GM13977 (cell line): Measurements from ENCODE around the gene SLC8A1.

ENCODE experiments used
- DNase-seq: peaks from one replicate; pipeline ENCODE4 v3.0.0; 2012; ENCODE audit warnings: low spot score
- in situ Hi-C: fragments of 300-500 bp; cut with MboI; formaldehyde crosslinking; loops from one replicate; pipeline ENCODE4 v1.12.0; 2022; ENCODE audit warnings: low sequenced_read_pairs, low pct_unique_long_range_greater_than_20kb, mixed read lengths, inconsistent platforms; ENCODE audit not compliant: unreplicated experiment
- TF ChIP-seq, protein P1 (sequence below): IDR thresholded peaks from 2 replicates; pipeline ENCODE4 v1.5.1; 2012; ENCODE audit warnings: mild to moderate bottlenecking, control low read depth; ENCODE audit not compliant: insufficient read depth; ENCODE audit errors: extremely low read depth, missing control alignments

Gene SLC8A1

DNA sequence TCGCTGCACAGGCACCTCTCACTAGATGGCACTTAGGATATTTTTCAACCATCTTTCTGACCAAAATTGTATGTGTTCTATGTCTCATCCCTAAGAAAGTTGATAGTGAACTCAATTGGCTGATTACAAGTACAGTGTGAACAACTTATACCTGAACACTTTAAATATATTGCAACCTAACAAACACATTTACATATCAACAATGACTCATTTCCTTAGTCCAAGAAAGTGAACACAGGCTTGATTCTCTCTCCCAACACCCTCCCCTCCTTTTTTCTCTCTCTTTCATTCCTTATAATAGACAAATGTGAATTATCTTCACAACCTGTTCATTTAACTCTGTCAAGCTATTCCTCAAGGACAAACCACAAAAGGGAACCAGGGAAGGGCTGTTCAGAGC, 192.0 kb downstream of the SLC8A1 start:
- in situ Hi-C loops = no loop called here
- DNase-seq = no peak
- TF ChIP-seq, protein P1, sequence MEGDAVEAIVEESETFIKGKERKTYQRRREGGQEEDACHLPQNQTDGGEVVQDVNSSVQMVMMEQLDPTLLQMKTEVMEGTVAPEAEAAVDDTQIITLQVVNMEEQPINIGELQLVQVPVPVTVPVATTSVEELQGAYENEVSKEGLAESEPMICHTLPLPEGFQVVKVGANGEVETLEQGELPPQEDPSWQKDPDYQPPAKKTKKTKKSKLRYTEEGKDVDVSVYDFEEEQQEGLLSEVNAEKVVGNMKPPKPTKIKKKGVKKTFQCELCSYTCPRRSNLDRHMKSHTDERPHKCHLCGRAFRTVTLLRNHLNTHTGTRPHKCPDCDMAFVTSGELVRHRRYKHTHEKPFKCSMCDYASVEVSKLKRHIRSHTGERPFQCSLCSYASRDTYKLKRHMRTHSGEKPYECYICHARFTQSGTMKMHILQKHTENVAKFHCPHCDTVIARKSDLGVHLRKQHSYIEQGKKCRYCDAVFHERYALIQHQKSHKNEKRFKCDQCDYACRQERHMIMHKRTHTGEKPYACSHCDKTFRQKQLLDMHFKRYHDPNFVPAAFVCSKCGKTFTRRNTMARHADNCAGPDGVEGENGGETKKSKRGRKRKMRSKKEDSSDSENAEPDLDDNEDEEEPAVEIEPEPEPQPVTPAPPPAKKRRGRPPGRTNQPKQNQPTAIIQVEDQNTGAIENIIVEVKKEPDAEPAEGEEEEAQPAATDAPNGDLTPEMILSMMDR = no peak

DNA sequence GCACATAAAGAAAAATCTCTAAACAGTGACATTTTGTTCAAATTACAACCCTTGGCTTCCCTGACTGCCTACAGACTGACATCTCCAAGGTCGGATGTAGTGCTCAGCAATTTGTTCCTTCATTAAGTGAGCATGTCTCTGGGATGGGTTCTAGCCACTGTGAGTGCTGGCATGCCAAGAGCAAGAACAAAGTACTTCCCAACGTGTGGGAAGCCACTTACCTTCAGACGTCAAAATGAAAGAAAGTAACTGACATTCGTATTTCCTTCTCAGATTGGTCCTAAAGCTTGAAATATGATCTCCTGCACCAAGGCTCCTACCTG, 193.8 kb downstream of the SLC8A1 start:
- TF ChIP-seq, protein P1 = no peak
- DNase-seq = no peak
- in situ Hi-C loops = no loop called here

DNA sequence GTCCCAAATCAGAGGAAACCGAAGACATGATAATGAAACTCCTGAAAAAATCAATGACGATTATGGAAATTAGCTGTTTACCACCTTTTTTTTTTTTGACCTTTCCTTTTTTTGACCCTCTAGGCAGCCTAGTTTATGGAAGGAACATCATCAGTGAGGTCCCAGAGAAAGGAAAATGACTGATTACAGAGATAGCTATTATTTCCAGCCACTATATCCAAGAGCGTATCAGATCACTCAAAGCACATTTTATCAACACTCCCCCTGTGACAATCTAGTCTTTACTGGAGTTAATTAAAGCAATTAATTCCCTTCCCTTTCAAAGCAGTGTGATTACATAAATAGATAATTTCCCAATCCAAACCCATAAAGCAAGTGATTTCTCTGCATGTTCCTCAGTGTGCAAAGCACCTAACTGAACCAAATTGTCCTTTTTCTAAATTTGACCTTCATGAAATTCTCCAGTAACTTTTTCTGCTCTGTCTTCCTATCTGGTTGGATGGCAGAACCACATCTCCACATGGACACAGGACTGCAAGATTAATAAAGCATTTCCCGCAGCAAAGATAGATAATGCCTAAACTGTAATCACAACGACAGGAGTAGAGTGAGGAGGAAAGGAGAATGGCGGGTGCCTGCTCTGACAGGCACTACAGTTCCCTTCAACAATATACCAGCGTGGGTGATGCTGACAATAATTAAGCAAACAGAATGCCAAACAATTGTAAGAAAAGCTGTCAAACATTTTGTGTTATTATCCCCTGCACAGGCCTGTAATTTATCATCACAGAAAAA, 194.4 kb downstream of the SLC8A1 start:
- DNase-seq = no peak
- in situ Hi-C loops = no loop called here
- TF ChIP-seq, protein P1 = no peak

DNA sequence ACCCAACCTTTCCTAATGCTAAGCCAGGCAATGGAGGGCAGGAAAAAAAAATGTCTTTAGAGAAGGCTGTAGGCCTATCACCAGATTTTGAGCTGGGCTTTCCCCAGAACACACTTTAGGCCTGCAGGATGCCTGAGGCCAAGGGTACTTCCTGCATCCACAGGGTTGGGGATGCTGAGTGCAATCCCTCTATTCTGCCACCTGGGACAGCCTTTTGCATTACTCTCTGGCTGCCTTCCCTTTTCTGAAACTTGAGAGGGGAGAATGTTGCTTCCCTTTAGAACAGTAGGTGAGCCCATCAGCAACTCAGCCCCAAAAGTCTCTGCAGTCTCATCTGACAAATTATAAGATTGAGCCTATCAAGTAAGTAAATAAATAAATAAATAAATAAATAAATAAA, 195.2 kb downstream of the SLC8A1 start:
- TF ChIP-seq, protein P1 = no peak
- DNase-seq = no peak
- in situ Hi-C loops = no loop called here

DNA sequence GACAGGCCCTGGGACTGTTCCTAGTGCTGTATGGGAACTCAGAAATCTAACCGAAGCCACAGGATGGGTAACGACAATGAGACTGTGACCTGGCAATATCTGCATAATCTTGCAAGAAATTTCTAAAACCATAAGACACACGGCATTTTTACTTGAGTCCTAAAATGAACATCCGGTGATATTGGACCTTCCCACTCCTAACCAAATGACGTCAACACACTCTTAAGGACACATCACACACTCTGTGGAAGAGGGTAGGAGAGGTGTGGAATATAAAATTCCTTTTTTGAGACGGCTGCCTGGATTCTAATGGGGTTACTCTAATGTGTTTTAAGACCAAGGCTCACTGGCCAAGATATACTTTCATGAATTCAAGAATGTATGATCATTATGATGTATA, 195.9 kb downstream of the SLC8A1 start:
- TF ChIP-seq, protein P1 = no peak
- no peak for DNase-seq
- in situ Hi-C loops = no loop called here

DNA sequence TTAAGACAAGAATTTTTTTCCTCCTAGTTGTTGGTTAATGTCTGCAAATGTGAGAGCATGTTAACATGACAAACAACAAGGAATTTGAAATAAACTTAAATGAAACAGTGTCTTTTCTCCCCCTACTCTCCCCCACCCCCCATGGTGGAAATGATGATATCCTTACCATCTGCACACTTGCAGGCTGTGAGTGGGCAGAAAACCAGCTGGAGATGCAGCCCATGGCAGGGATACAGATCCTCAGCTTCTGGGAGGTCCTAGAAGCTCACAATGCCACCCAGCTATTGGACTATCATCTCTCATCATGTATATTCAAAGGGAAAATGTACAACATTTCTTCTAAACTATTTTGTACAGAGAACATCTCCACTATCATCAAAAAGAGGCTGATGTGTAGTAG, 196.8 kb downstream of the SLC8A1 start:
- in situ Hi-C loops = no loop called here
- DNase-seq = no peak
- TF ChIP-seq, protein P1 = no peak

DNA sequence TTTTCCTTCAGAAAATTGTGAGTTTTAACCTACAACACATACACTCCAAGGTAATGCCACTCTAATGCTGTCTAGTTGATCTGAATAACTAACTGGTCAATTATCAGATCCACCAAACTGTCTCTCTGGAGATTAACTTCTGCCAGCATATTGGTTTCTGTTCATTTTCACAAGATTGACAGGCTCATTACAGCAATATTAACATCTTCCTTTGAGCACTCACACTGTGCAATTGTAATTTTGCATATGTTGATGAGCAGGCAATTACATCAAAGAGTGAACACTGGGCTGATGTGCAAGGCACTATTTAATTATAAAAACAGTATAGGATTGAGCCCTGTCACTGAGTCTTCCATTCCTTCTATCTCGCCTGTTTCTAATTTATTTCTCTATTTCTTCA, 197.3 kb downstream of the SLC8A1 start:
- DNase-seq = no peak
- in situ Hi-C loops = no loop called here

More for the DNA sequence above, 197.3 kb downstream of the SLC8A1 start:
- TF ChIP-seq, protein P1 = no peak
